Measurements from ENCODE around the gene CUX1. TPM values are rescaled to one million over a fixed set of nuclear protein-coding genes. Genes with fewer than 3 reads are reported as not detected.

The CUX1 gene
- total and polyA plus RNA-seq, 2 of the 13 experiments (the other 11 are each of a cell fraction or from before 2014, with no cell fraction given): 13.7 to 14.9 TPM

DNA sequence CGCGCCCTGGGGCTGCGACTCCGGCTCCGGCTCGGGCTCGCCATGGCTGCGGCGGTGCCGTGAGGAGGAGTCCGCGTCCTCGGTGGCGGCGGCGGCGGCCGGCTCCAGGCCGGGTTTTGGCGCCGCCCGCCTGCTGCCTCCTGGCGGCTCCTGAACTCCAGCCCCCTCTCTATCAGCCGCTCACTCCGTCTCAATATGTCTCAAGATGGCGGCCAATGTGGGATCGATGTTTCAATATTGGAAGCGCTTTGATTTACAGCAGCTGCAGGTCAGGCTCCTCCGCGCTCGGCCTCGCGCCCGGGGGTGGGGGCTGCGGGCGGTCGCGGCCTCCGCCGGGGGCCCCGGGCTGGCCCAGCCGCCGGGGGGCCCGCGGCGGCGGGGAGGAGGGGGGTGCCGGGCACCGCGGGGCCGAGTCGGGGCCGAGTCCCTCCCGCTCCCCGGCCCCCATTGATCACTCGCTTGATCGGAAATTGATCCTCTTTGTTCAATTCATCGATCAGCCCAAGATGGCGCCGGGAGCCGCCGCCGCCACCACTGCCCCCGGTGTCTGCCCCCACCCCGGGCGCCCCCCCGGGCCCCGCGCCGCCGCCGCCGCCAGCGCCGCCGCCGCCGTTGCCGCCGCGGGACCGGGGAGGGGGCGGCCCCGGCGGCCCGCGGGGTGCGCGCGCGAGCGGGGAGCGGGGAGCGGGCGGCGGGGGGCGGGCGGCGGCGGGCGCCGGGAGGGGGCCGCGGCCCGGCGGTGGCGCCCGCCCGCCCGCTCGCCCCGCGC is 1.4 kb upstream of the CUX1 start (continued):
- TF ChIP-seq, protein P1, sequence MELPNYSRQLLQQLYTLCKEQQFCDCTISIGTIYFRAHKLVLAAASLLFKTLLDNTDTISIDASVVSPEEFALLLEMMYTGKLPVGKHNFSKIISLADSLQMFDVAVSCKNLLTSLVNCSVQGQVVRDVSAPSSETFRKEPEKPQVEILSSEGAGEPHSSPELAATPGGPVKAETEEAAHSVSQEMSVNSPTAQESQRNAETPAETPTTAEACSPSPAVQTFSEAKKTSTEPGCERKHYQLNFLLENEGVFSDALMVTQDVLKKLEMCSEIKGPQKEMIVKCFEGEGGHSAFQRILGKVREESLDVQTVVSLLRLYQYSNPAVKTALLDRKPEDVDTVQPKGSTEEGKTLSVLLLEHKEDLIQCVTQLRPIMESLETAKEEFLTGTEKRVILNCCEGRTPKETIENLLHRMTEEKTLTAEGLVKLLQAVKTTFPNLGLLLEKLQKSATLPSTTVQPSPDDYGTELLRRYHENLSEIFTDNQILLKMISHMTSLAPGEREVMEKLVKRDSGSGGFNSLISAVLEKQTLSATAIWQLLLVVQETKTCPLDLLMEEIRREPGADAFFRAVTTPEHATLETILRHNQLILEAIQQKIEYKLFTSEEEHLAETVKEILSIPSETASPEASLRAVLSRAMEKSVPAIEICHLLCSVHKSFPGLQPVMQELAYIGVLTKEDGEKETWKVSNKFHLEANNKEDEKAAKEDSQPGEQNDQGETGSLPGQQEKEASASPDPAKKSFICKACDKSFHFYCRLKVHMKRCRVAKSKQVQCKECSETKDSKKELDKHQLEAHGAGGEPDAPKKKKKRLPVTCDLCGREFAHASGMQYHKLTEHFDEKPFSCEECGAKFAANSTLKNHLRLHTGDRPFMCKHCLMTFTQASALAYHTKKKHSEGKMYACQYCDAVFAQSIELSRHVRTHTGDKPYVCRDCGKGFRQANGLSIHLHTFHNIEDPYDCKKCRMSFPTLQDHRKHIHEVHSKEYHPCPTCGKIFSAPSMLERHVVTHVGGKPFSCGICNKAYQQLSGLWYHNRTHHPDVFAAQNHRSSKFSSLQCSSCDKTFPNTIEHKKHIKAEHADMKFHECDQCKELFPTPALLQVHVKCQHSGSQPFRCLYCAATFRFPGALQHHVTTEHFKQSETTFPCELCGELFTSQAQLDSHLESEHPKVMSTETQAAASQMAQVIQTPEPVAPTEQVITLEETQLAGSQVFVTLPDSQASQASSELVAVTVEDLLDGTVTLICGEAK (IDR thresholded peaks at IDR 0.05): no peak
- TF ChIP-seq, protein P1 (CRISPR knock-in tag; IDR thresholded peaks at IDR 0.05): no peak
- TF ChIP-seq CAMTA2 (CRISPR knock-in tag; IDR thresholded peaks at IDR 0.05; ENCODE audit: borderline replicate concordance) (no peak), TBX3 (IDR thresholded peaks at IDR 0.05; ENCODE audit: borderline replicate concordance) (no peak), ZFY (CRISPR knock-in tag; IDR thresholded peaks at IDR 0.05) (0 out of 2 replicates have a peak, but pooled peaks have one; percentile 20), TCF12 (IDR thresholded peaks at IDR 0.05) (no peak), TCF12 (CRISPR knock-in tag; IDR thresholded peaks at IDR 0.05) (no peak), ZNF709 (CRISPR knock-in tag; IDR thresholded peaks at IDR 0.05) (no peak), CBX2 (IDR thresholded peaks at IDR 0.05; ENCODE audit: low read depth, low read length) (no peak), CBX2 (CRISPR knock-in tag; IDR thresholded peaks at IDR 0.05; ENCODE audit: low read depth) (no peak), MAZ (IDR thresholded peaks at IDR 0.05; ENCODE audit: borderline replicate concordance, low read depth, low read length) (peak; percentile 61; the same call in 1 of the 2 replicates), MAZ (CRISPR knock-in tag; IDR thresholded peaks at IDR 0.05; ENCODE audit: low read depth) (peak; percentile 64; the same call in 1 of the 2 replicates), SMC3 (IDR thresholded peaks at IDR 0.05; ENCODE audit: low read length) (no peak), ZNF776 (CRISPR knock-in tag; IDR thresholded peaks at IDR 0.05) (no peak), CC2D1A (CRISPR knock-in tag; IDR thresholded peaks at IDR 0.05) (no peak), ZNF589 (CRISPR knock-in tag; conservative IDR thresholded peaks at IDR 0.05) (no peak), ZFP82 (CRISPR knock-in tag; IDR thresholded peaks at IDR 0.05; ENCODE audit: borderline replicate concordance) (no peak)
- TF ChIP-seq, protein P2, sequence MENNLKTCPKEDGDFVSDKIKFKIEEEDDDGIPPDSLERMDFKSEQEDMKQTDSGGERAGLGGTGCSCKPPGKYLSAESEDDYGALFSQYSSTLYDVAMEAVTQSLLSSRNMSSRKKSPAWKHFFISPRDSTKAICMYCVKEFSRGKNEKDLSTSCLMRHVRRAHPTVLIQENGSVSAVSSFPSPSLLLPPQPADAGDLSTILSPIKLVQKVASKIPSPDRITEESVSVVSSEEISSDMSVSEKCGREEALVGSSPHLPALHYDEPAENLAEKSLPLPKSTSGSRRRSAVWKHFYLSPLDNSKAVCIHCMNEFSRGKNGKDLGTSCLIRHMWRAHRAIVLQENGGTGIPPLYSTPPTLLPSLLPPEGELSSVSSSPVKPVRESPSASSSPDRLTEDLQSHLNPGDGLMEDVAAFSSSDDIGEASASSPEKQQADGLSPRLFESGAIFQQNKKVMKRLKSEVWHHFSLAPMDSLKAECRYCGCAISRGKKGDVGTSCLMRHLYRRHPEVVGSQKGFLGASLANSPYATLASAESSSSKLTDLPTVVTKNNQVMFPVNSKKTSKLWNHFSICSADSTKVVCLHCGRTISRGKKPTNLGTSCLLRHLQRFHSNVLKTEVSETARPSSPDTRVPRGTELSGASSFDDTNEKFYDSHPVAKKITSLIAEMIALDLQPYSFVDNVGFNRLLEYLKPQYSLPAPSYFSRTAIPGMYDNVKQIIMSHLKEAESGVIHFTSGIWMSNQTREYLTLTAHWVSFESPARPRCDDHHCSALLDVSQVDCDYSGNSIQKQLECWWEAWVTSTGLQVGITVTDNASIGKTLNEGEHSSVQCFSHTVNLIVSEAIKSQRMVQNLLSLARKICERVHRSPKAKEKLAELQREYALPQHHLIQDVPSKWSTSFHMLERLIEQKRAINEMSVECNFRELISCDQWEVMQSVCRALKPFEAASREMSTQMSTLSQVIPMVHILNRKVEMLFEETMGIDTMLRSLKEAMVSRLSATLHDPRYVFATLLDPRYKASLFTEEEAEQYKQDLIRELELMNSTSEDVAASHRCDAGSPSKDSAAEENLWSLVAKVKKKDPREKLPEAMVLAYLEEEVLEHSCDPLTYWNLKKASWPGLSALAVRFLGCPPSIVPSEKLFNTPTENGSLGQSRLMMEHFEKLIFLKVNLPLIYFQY (CRISPR knock-in tag; IDR thresholded peaks at IDR 0.05; ENCODE audit: borderline replicate concordance): no peak
